ENCODE results near the gene SYNJ2.
"Not testable (repeated sequence)": the region's sequence is repeated elsewhere in the genome, so short reads cannot be mapped to it uniquely, and the experiment has no call there.

The SYNJ2 gene

GRCh38 chr6:157959451-157960227 is 22.0 kb upstream of the SYNJ2 start:
- no peak for DNase-seq

- DNase-seq, result no peak
These were observed 20.4 kb upstream of the SYNJ2 start for GRCh38 chr6:157961153-157961831.

GRCh38 chr6:157961832-157962575 is 19.7 kb upstream of the SYNJ2 start:
- no peak for DNase-seq

GRCh38 chr6:157962601-157963302 is 18.9 kb upstream of the SYNJ2 start:
- no peak for DNase-seq

- no peak for DNase-seq
These were observed 17.6 kb upstream of the SYNJ2 start for GRCh38 chr6:157964100-157964499.

- DNase-seq, result no peak
These were observed 16.3 kb upstream of the SYNJ2 start for GRCh38 chr6:157965387-157965786.

- no peak for DNase-seq
These were observed 15.1 kb upstream of the SYNJ2 start for GRCh38 chr6:157966589-157966977.

- DNase-seq, result no peak
These were observed 14.6 kb upstream of the SYNJ2 start for GRCh38 chr6:157967020-157967419.

GRCh38 chr6:157967486-157967885 is 14.2 kb upstream of the SYNJ2 start:
- no peak for DNase-seq

GRCh38 chr6:157972177-157972576 is 9.5 kb upstream of the SYNJ2 start:
- DNase-seq, result not testable (repeated sequence)

- no peak for DNase-seq
These were observed 7.2 kb upstream of the SYNJ2 start for GRCh38 chr6:157974341-157974894.

GRCh38 chr6:157974967-157975366 is 6.7 kb upstream of the SYNJ2 start:
- DNase-seq, result no peak

- DNase-seq, result no peak
These were observed 6.2 kb upstream of the SYNJ2 start for GRCh38 chr6:157975456-157975855.

GRCh38 chr6:157976345-157977175 is 5.1 kb upstream of the SYNJ2 start:
- no peak for DNase-seq

GRCh38 chr6:157977176-157977804 is 4.4 kb upstream of the SYNJ2 start:
- no peak for DNase-seq

- DNase-seq, result no peak
These were observed 3.5 kb upstream of the SYNJ2 start for GRCh38 chr6:157978021-157978783.

GRCh38 chr6:157980288-157981131 is 1.2 kb upstream of the SYNJ2 start:
- no peak for DNase-seq

- DNase-seq, result no peak
These were observed 600 bp upstream of the SYNJ2 start for GRCh38 chr6:157981132-157981394.

GRCh38 chr6:157982102-157982562 is 469 bp downstream of the SYNJ2 start:
- DNase-seq, result peak; percentile 19

Data from stimulated activated CD4-positive, alpha-beta T cell treated with anti-CD3 and anti-CD28 coated beads, Interleukin-4, amount 100 ng/mL, for 24 hours (primary cell).